ENCODE results near the gene PTPN11.

GRCh38 chr12:112527501-112527900 is 108.8 kb downstream of the PTPN11 start:
- TF ChIP-seq CTCF (IDR thresholded peaks at IDR 0.05) (no peak), ZBTB33 (IDR thresholded peaks at IDR 0.05; ENCODE audit: borderline replicate concordance, low read depth) (no peak), REST (IDR thresholded peaks at IDR 0.05; ENCODE audit: low read depth, low read length) (no peak), EP300 (IDR thresholded peaks at IDR 0.05; ENCODE audit: borderline replicate concordance in 1 of 2, low read depth in 1 of 2, low read length in 1 of 2) (no peak), FOXJ3 (CRISPR knock-in tag; IDR thresholded peaks at IDR 0.05) (no peak), POLR2AphosphoS5 (IDR thresholded peaks at IDR 0.05; ENCODE audit: low read depth, low read length) (no peak), SIN3A (IDR thresholded peaks at IDR 0.05; ENCODE audit: borderline replicate concordance, low read depth, low read length) (no peak), FOXM1 (IDR thresholded peaks at IDR 0.05; ENCODE audit: low read depth) (no peak), MAX (IDR thresholded peaks at IDR 0.05; ENCODE audit: low read depth) (no peak), TAF1 (IDR thresholded peaks at IDR 0.05; ENCODE audit: borderline replicate concordance, low read depth, low read length) (no peak)

Data from SK-N-SH (cell line).